Mammary epithelial cell (primary cell): Measurements from ENCODE around the gene OGFR.

ENCODE experiments used
- CTCF ChIP-seq, 2 donors: IDR thresholded peaks in 1 of 2; conservative IDR thresholded peaks in 1 of 2; 2 replicates each; pipeline ENCODE4 v1.5.1; 2011 to 2012; ENCODE audit warnings: inconsistent platforms in 2 of 2, low read length in 2 of 2, mild to moderate bottlenecking in 2 of 2, control low read depth in 1 of 2, low read depth in 1 of 2; ENCODE audit not compliant: insufficient read depth in 1 of 2; ENCODE audit errors: extremely low read depth in 1 of 2
- EZH2 ChIP-seq: IDR thresholded peaks from 2 replicates; pipeline ENCODE4 v1.6.1; 2012; ENCODE audit warnings: low read length, inconsistent platforms, borderline replicate concordance

- TF ChIP-seq EZH2: no peak
- no peak for TF ChIP-seq CTCF (conservative IDR thresholded peaks at IDR 0.05 in 1 of 2, IDR thresholded peaks at IDR 0.05 in 1 of 2; ENCODE audit: extremely low read depth in 1 of 2, insufficient read depth in 1 of 2, low read depth in 1 of 2, low read length in 2 of 2)
These were observed 10.7 kb downstream of the OGFR start for GRCh38 chr20:62815066-62815991.
